Effector memory CD4-positive, alpha-beta T cell (primary cell): Measurements from ENCODE around the gene QPRT.
"Not testable (repeated sequence)": the region's sequence is repeated elsewhere in the genome, so short reads cannot be mapped to it uniquely, and the experiment has no call there.

Experiments
- DNase-seq, 3 donors: peaks; one replicate each; pipeline ENCODE4 v3.0.0-alpha.2; 2020
- H3K27ac ChIP-seq: 2 replicates; pipeline ENCODE4 v1.7.0; 2013; ENCODE audit warnings: mild to moderate bottlenecking, low read length, moderate library complexity; ENCODE audit not compliant: insufficient read depth, poor library complexity, severe bottlenecking
- H3K27me3 ChIP-seq: replicated peaks from 2 replicates; pipeline ENCODE4 v1.7.0; 2013; ENCODE audit warnings: mild to moderate bottlenecking, low read length; ENCODE audit not compliant: insufficient read depth, control insufficient read depth, poor library complexity, severe bottlenecking
- H3K36me3 ChIP-seq: 2 replicates; pipeline ENCODE4 v1.7.0; 2013; ENCODE audit warnings: mild to moderate bottlenecking, low read length, moderate library complexity; ENCODE audit not compliant: control insufficient read depth, insufficient read depth
- H3K4me1 ChIP-seq: 2 replicates; pipeline ENCODE4 v1.7.0; 2013; ENCODE audit warnings: low read length, mild to moderate bottlenecking; ENCODE audit not compliant: control insufficient read depth, insufficient read depth, poor library complexity, severe bottlenecking
- H3K4me3 ChIP-seq: 2 replicates; pipeline ENCODE4 v1.7.0; 2013; ENCODE audit warnings: low read length, low read depth, mild to moderate bottlenecking; ENCODE audit not compliant: insufficient read depth, poor library complexity, severe bottlenecking
- H3K9me3 ChIP-seq: 2 replicates; pipeline ENCODE4 v1.7.0; 2013; ENCODE audit warnings: mild to moderate bottlenecking, low read length, moderate library complexity; ENCODE audit not compliant: control insufficient read depth

The QPRT gene

DNA sequence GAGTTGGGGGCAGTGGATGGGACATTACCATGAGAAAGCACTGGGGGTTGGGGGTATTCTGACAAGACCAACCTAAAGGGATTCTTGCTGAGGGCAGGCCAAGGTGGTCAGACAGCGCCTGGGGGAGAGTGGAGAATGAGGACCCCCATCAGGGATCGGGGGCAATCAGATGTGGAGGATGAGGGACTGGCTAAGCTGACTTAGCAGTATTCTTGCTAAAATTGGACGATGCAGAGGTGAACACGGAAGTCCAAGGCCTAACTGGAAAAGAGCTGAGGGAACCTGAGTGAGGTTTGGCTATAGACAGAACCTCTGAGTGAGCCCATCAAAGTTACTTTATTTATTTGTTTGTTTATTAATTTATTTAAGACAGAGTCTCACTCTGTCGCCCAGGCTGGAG is 9.2 kb downstream of the QPRT start:
- no peaks in the 10 kb centered on the region for H3K9me3 ChIP-seq
- H3K4me1 ChIP-seq: no peaks in the 10 kb centered on the region
- no peak for DNase-seq
- H3K27me3 ChIP-seq: no peaks in the 10 kb centered on the region
- no peaks in the 10 kb centered on the region for H3K36me3 ChIP-seq
- H3K27ac ChIP-seq: no peak overlapping the region
- no peak overlapping the region for H3K4me3 ChIP-seq

DNA sequence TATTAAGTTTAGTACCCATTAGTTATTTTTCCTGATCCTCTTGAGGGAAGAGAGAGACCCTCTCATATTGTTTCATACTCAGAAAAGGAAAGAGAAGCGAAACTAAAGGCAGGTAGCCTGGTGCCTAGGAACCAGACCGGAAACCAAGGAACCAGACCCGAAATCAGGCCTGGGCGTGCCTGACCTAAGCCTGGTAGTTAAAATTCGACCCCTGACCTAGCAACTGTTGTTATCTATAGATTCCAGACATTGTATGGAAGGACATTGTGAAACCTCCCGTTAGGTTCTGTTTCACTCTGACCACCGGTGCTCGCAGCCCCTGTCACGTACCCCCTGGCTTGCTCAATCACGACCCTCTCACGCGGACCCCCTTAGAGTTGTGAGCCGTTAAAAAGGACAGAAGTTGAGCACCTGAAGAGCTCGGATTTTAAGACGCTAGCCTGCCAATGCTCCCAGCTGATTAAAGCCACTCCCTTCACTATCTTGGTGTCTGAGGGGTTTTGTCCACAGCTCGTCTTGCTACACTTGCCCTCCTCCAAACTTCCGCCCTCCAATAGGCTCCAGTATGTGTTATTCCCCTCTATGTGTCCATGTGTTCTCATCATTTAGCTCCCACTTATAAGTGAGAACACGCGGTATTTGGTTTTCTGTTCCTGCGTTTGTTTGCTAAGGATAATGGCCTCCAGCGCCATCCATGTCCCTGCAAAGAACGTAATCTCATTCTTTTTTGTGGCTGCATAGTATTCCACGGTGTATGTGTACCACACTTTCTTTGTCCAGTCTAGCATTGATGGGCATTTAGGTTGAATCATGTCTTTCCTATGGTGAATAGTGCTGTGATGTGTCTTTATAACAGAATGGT is 10.7 kb downstream of the QPRT start:
- not testable (repeated sequence) for H3K4me3 ChIP-seq, H3K27ac ChIP-seq, DNase-seq, H3K9me3 ChIP-seq, H3K27me3 ChIP-seq, H3K4me1 ChIP-seq, H3K36me3 ChIP-seq

DNA sequence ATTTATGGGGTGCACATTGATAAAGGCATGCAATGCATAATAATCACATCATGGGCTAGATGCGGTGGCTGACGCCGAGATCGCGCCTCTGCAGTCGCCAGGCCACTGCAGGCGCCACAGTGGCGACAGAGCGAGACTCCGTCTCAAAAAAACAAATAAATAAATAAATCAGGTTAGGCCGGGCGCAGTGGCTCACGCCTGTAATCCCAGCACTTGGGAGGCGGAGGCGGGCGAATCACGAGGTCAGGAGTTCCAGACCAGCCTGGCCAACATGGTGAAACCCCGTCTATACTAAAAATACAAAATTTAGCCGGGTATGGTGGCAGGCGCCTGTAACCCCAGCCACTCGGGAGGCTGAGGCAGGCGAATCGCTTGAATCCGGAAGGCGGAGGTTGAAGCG is 13.6 kb downstream of the QPRT start:
- not testable (repeated sequence) for H3K27me3 ChIP-seq, H3K4me1 ChIP-seq, DNase-seq, H3K27ac ChIP-seq, H3K36me3 ChIP-seq, H3K9me3 ChIP-seq, H3K4me3 ChIP-seq

DNA sequence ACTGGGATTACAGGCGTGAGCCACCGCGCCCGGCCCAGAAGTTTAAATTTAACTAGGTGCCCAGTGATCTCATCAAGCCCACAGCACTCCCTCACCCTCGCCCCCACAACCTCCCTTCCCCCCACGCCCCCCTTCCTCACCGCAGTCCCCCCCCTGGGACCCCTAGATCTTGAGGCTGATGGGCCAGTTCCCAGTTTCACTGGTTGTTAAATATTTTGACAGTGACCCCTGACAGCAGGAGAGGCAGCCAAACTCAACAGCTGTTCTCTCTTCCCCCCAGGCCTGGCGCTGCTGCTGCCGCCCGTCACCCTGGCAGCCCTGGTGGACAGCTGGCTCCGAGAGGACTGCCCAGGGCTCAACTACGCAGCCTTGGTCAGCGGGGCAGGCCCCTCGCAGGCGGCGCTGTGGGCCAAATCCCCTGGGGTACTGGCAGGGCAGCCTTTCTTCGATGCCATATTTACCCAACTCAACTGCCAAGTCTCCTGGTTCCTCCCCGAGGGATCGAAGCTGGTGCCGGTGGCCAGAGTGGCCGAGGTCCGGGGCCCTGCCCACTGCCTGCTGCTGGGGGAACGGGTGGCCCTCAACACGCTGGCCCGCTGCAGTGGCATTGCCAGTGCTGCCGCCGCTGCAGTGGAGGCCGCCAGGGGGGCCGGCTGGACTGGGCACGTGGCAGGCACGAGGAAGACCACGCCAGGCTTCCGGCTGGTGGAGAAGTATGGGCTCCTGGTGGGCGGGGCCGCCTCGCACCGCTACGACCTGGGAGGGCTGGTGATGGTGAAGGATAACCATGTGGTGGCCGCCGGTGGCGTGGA is 15.6 kb downstream of the QPRT start:
- Histone ChIP-seq H3K27me3 (no peaks in the 10 kb centered on the region), H3K36me3 (no peaks in the 10 kb centered on the region), H3K27ac (no peak overlapping the region), H3K9me3 (no peaks in the 10 kb centered on the region), H3K4me1 (no peaks in the 10 kb centered on the region), H3K4me3 (no peak overlapping the region)
- DNase-seq: no peak

DNA sequence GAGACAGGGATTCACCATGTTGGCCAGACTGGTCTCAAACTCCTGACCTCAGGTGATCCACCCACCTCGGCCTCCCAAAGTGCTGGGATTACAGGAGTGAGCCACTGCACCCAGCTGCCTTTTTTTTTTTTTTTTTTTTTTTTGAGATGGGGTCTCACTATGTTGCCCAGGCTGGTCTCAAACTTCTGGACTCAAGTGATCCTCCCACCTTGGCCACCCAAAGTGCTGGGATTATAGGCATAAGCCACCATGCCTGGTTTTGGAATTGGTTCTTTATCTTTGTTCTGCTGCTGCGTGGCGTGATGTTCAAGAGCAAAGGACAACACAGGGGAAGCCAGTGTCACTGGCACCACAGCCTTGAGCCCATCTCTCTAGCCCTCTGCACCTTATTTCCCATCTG is 16.7 kb downstream of the QPRT start:
- H3K27me3 ChIP-seq, DNase-seq, H3K4me1 ChIP-seq, H3K4me3 ChIP-seq, H3K27ac ChIP-seq, H3K36me3 ChIP-seq, H3K9me3 ChIP-seq: not testable (repeated sequence)

DNA sequence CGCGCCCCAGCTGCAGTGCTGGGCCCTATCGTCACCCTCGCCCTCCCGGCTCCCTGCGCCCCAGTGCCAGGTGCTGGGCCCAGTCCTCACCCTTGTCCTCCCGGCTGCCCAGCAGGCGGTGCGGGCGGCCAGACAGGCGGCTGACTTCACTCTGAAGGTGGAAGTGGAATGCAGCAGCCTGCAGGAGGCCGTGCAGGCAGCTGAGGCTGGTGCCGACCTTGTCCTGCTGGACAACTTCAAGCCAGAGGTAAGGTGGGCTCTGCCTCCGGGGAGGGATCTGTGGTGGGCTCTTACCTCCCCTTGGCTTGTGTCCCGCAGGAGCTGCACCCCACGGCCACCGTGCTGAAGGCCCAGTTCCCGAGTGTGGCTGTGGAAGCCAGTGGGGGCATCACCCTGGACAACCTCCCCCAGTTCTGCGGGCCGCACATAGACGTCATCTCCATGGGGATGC is 17.9 kb downstream of the QPRT start:
- no peaks in the 10 kb centered on the region for H3K9me3 ChIP-seq
- DNase-seq: no peak
- H3K36me3 ChIP-seq: no peaks in the 10 kb centered on the region
- no peak overlapping the region for H3K27ac ChIP-seq
- H3K4me3 ChIP-seq: no peak overlapping the region
- H3K27me3 ChIP-seq: no peaks in the 10 kb centered on the region
- peaks cover 14% of the 10 kb centered on the region for H3K4me1 ChIP-seq

DNA sequence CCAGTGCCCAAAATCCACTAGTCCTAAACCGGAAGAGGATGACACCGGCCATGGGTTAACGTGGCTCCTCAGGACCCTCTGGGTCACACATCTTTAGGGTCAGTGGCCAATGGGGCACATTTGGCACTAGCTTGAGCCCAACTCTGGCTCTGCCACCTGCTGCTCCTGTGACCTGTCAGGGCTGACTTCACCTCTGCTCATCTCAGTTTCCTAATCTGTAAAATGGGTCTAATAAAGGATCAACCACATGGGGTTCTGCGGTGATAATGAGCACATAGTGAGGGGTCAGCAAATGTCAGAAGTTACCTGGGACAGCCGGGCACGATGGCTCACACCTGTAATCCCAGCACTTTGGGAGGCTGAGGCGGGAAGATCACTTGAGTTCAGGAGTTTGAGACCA is 18.4 kb downstream of the QPRT start:
- no peaks in the 10 kb centered on the region for H3K36me3 ChIP-seq
- H3K4me3 ChIP-seq: no peak overlapping the region
- H3K9me3 ChIP-seq: no peaks in the 10 kb centered on the region
- no peak overlapping the region for H3K27ac ChIP-seq
- no peaks in the 10 kb centered on the region for H3K27me3 ChIP-seq
- H3K4me1 ChIP-seq: peaks cover 18% of the 10 kb centered on the region
- no peak for DNase-seq

DNA sequence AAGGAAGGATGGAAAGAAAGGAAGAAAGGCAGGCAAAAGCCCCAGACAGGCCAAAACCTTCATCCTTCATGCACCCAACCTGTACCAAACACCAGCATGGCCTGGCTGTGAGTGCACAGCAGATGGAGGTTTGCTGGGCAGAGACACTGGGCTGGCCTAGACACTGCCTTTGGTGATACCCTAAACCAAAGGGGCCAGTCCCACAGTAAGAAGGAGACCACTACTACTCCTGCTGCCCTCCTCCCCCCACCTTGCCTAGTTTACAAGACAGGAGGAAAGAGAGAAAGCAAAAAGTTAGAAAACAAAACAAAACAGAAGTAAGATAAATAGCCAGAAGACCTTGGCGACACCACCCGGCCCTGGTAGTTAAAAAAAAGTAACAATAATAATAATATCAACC is 19.1 kb downstream of the QPRT start:
- Histone ChIP-seq H3K27me3 (no peaks in the 10 kb centered on the region), H3K4me1 (peaks cover 24% of the 10 kb centered on the region), H3K36me3 (no peaks in the 10 kb centered on the region), H3K4me3 (no peak overlapping the region), H3K9me3 (no peaks in the 10 kb centered on the region), H3K27ac (no peak overlapping the region)
- DNase-seq: no peak

DNA sequence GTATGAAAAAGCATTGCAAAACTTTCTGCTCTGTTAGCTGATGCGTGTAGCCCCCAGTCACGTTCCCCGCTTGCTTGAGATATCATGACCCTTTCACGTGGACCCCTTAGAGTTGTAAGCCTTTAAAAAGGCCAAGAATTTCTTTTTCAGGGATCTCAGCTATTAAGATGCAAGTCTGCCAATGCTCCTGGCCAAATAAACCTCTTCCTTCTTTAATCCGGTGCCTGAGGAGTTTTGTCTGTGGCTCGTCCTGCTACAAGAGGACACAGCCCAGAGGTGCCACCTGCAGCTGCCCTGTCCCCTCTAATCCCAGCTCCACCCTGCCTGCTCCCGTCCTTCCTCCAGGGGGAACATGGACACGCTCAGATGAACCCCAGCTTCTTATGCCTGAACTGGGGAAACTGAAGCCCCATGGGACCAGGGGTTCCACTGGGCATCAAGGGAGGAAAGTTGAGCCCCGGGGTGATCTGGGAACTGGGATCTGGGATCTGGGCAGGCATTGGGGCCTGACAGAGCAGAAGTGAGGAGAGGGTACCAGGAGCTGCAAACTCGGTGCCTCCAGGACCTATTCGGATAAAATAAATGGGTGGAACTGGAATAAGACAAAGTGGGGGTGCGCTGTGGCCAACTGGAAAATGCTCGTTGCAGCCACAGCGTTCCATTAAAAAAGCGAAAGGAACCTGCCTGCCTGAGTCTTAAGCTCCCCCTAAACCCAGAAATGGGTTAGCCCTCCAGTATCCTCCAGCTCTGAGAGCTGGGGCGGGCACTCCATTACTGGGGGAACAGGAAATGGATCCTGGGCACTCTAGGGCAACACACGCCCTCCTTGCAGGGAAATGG is 19.7 kb downstream of the QPRT start:
- Histone ChIP-seq H3K27ac (no peak overlapping the region), H3K9me3 (no peaks in the 10 kb centered on the region), H3K27me3 (no peaks in the 10 kb centered on the region), H3K36me3 (no peaks in the 10 kb centered on the region), H3K4me1 (peaks cover 30% of the 10 kb centered on the region), H3K4me3 (no peak overlapping the region)
- DNase-seq: no peak
